OCI-LY1 (cell line): ENCODE data around the gene PPIP5K2.

Experiments
- H2AFZ ChIP-seq: fragments of 200-600 bp; sonication (generic), shearing (Covaris generic); 2 replicates; pipeline ENCODE4 v1.6.0; 2014; ENCODE audit warnings: antibody characterized with exemption, mild to moderate bottlenecking, low read length
- H3F3A ChIP-seq: fragments of 200-600 bp; sonication (generic), shearing (Covaris generic); 2 replicates; pipeline ENCODE4 v1.6.0; 2014; ENCODE audit warnings: mild to moderate bottlenecking, antibody characterized with exemption, low read length, moderate library complexity; ENCODE audit not compliant: insufficient read depth
- H3K27ac ChIP-seq: fragments of 200-600 bp; sonication (generic); 2 replicates; pipeline ENCODE4 v1.5.1; 2014; ENCODE audit warnings: low read length, mixed run types, mild to moderate bottlenecking, low read depth; ENCODE audit not compliant: poor library complexity, severe bottlenecking
- H3K27me3 ChIP-seq: fragments of 200-600 bp; sonication (generic); 2 replicates; pipeline ENCODE4 v1.6.0; 2014; ENCODE audit warnings: antibody characterized with exemption, mild to moderate bottlenecking, low read length, moderate library complexity; ENCODE audit not compliant: insufficient read depth
- H3K36me3 ChIP-seq: fragments of 200-600 bp; sonication (generic); 2 replicates; pipeline ENCODE4 v1.6.1; 2014; ENCODE audit warnings: mild to moderate bottlenecking, antibody characterized with exemption, low read length, moderate library complexity, mixed read lengths; ENCODE audit not compliant: insufficient read depth
- H3K4me1 ChIP-seq: fragments of 200-600 bp; sonication (generic); 2 replicates; pipeline ENCODE4 v1.5.1; 2014; ENCODE audit warnings: mild to moderate bottlenecking, low read length, moderate library complexity; ENCODE audit not compliant: insufficient read depth, severe bottlenecking
- H3K4me2 ChIP-seq: fragments of 200-600 bp; sonication (generic), shearing (Covaris generic); 2 replicates; pipeline ENCODE4 v1.6.1; 2014; ENCODE audit warnings: low read length
- H3K4me3 ChIP-seq: fragments of 200-600 bp; sonication (generic); 2 replicates; pipeline ENCODE4 v1.5.1; 2014; ENCODE audit warnings: low read length, low read depth, mild to moderate bottlenecking, mixed read lengths; ENCODE audit not compliant: poor library complexity, severe bottlenecking
- H3K79me2 ChIP-seq: fragments of 200-600 bp; shearing (Covaris generic); 2 replicates; pipeline ENCODE4 v1.6.1; 2016; ENCODE audit warnings: mixed run types, low read length, mixed read lengths; ENCODE audit not compliant: insufficient read depth
- H3K9ac ChIP-seq: fragments of 200-600 bp; sonication (generic), shearing (Covaris generic); 2 replicates; pipeline ENCODE4 v1.6.1; 2014; ENCODE audit warnings: mild to moderate bottlenecking, low read length, mixed read lengths
- H3K9me2 ChIP-seq: fragments of 200-600 bp; sonication (generic), shearing (Covaris generic); 2 replicates; pipeline ENCODE4 v1.6.1; 2014; ENCODE audit warnings: low read depth, mild to moderate bottlenecking, low read length, mixed read lengths
- H3K9me3 ChIP-seq: fragments of 200-600 bp; shearing (Covaris generic); 2 replicates; pipeline ENCODE4 v1.6.1; 2014; ENCODE audit warnings: low read length, mixed read lengths
- H4K20me1 ChIP-seq: fragments of 200-600 bp; sonication (generic), shearing (Covaris generic); 2 replicates; pipeline ENCODE4 v1.6.0; 2016; ENCODE audit warnings: mild to moderate bottlenecking, low read length; ENCODE audit not compliant: insufficient read depth
- CTCF ChIP-seq: fragments of 200-600 bp; sonication (generic), shearing (Covaris generic); IDR thresholded peaks from 2 replicates; pipeline ENCODE4 v1.5.1; 2017; ENCODE audit warnings: mild to moderate bottlenecking, antibody characterized with exemption, low read length, moderate library complexity, mixed read lengths
- EZH2 ChIP-seq: fragments of 200-600 bp; sonication (generic), shearing (Covaris generic); IDR thresholded peaks from 2 replicates; pipeline ENCODE4 v1.8.0; 2017; ENCODE audit warnings: borderline replicate concordance, mixed run types, mild to moderate bottlenecking, antibody characterized with exemption, low read length, moderate library complexity, mixed read lengths

Gene PPIP5K2

GRCh38 chr5:103247118-103247517 is 127.0 kb downstream of the PPIP5K2 start:
- no peaks in the 10 kb centered on the region for H3K9me2 ChIP-seq
- H3K27ac ChIP-seq = no peak overlapping the region
- TF ChIP-seq CTCF (no peak), EZH2 (no peak)
- no peaks in the 10 kb centered on the region for H3K9me3 ChIP-seq
- H3K9ac ChIP-seq = no peak overlapping the region
- no peaks in the 10 kb centered on the region for H3K4me1 ChIP-seq
- H4K20me1 ChIP-seq = no peaks in the 10 kb centered on the region
- H3K27me3 ChIP-seq = no peaks in the 10 kb centered on the region
- H3F3A ChIP-seq = no peaks in the 10 kb centered on the region
- H2AFZ ChIP-seq = no peak overlapping the region
- no peaks in the 10 kb centered on the region for H3K79me2 ChIP-seq
- no peak overlapping the region for H3K4me3 ChIP-seq
- H3K4me2 ChIP-seq = no peak overlapping the region
- H3K36me3 ChIP-seq = no peaks in the 10 kb centered on the region

- no peaks in the 10 kb centered on the region for H3K9me3 ChIP-seq
- no peak overlapping the region for H3K4me2 ChIP-seq
- TF ChIP-seq CTCF (no peak), EZH2 (no peak)
- H3K4me3 ChIP-seq = no peak overlapping the region
- H3F3A ChIP-seq = no peaks in the 10 kb centered on the region
- H3K9ac ChIP-seq = no peak overlapping the region
- no peaks in the 10 kb centered on the region for H4K20me1 ChIP-seq
- no peaks in the 10 kb centered on the region for H3K4me1 ChIP-seq
- H3K9me2 ChIP-seq = no peaks in the 10 kb centered on the region
- H3K36me3 ChIP-seq = no peaks in the 10 kb centered on the region
- H2AFZ ChIP-seq = no peak overlapping the region
- H3K27ac ChIP-seq = no peak overlapping the region
- H3K27me3 ChIP-seq = no peaks in the 10 kb centered on the region
- no peaks in the 10 kb centered on the region for H3K79me2 ChIP-seq
Observed at GRCh38 chr5:103249068-103249467, 129.0 kb downstream of the PPIP5K2 start.

- Histone ChIP-seq H3K27me3 (no peaks in the 10 kb centered on the region), H3K36me3 (no peaks in the 10 kb centered on the region), H3K4me2 (no peak overlapping the region)
Observed at GRCh38 chr5:103254921-103255320, 134.8 kb downstream of the PPIP5K2 start.

More at GRCh38 chr5:103254921-103255320, 134.8 kb downstream of the PPIP5K2 start:
- Histone ChIP-seq H3K4me1 (peaks cover 4% of the 10 kb centered on the region), H3K4me3 (no peak overlapping the region), H3K79me2 (no peaks in the 10 kb centered on the region), H3K9me2 (no peaks in the 10 kb centered on the region), H3K9me3 (no peaks in the 10 kb centered on the region), H3K9ac (no peak overlapping the region), H4K20me1 (no peaks in the 10 kb centered on the region), H3K27ac (no peak overlapping the region), H2AFZ (no peak overlapping the region), H3F3A (no peaks in the 10 kb centered on the region)
- no peak for TF ChIP-seq CTCF
- no peak for TF ChIP-seq EZH2
